C4-2B (cell line): ENCODE measurements around the gene CEMIP.

Experiments
- H3K27ac ChIP-seq: fragments of 450-650 bp; 2 replicates; pipeline ENCODE4 v1.5.1; 2017
- ZFX ChIP-seq: fragments of 450-650 bp; IDR thresholded peaks from 2 replicates; pipeline ENCODE4 v1.6.1; 2017
- TF ChIP-seq, protein P1 (sequence below): fragments of 450-650 bp; conservative IDR thresholded peaks from 2 replicates; pipeline ENCODE4 v1.5.1; 2017; ENCODE audit warnings: mild to moderate bottlenecking

The CEMIP gene

GRCh38 chr15:80769829-80770705, 9.1 kb upstream of the CEMIP start:
- TF ChIP-seq, protein P1, sequence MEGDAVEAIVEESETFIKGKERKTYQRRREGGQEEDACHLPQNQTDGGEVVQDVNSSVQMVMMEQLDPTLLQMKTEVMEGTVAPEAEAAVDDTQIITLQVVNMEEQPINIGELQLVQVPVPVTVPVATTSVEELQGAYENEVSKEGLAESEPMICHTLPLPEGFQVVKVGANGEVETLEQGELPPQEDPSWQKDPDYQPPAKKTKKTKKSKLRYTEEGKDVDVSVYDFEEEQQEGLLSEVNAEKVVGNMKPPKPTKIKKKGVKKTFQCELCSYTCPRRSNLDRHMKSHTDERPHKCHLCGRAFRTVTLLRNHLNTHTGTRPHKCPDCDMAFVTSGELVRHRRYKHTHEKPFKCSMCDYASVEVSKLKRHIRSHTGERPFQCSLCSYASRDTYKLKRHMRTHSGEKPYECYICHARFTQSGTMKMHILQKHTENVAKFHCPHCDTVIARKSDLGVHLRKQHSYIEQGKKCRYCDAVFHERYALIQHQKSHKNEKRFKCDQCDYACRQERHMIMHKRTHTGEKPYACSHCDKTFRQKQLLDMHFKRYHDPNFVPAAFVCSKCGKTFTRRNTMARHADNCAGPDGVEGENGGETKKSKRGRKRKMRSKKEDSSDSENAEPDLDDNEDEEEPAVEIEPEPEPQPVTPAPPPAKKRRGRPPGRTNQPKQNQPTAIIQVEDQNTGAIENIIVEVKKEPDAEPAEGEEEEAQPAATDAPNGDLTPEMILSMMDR, result no peak
- no peak for TF ChIP-seq ZFX
- H3K27ac ChIP-seq, result no peak overlapping the region

DNA sequence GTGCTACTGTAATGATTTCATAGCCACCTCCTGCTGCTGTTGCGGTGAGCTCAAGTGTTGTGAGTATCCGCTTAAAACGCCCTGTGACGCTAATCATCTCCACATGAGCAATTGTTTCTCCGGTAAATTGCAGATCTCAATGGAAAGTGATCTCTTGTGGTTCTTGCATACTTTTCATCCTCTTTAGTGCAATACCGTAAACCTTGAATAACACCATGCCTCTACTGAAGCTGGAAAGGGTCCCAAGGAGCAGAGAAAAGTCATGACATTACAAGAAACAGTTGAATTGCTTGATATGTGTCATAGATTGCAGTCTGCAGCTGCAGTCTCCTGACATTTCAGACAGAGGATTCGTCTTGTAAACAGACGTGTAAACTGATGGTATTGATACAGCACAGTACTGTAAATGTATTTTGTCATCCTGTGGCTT, 6.0 kb upstream of the CEMIP start:
- TF ChIP-seq, protein P1, result no peak
- no peak for TF ChIP-seq ZFX
- no peak overlapping the region for H3K27ac ChIP-seq

GRCh38 chr15:80773792-80774352, 5.3 kb upstream of the CEMIP start:
- TF ChIP-seq ZFX, result no peak
- TF ChIP-seq, protein P1, result no peak
- H3K27ac ChIP-seq, result no peak overlapping the region

GRCh38 chr15:80774486-80774885, 4.7 kb upstream of the CEMIP start:
- no peak overlapping the region for H3K27ac ChIP-seq
- TF ChIP-seq ZFX, result no peak
- TF ChIP-seq, protein P1, result no peak

GRCh38 chr15:80775338-80775737, 3.8 kb upstream of the CEMIP start:
- no peak overlapping the region for H3K27ac ChIP-seq
- TF ChIP-seq, protein P1, result no peak
- no peak for TF ChIP-seq ZFX

DNA sequence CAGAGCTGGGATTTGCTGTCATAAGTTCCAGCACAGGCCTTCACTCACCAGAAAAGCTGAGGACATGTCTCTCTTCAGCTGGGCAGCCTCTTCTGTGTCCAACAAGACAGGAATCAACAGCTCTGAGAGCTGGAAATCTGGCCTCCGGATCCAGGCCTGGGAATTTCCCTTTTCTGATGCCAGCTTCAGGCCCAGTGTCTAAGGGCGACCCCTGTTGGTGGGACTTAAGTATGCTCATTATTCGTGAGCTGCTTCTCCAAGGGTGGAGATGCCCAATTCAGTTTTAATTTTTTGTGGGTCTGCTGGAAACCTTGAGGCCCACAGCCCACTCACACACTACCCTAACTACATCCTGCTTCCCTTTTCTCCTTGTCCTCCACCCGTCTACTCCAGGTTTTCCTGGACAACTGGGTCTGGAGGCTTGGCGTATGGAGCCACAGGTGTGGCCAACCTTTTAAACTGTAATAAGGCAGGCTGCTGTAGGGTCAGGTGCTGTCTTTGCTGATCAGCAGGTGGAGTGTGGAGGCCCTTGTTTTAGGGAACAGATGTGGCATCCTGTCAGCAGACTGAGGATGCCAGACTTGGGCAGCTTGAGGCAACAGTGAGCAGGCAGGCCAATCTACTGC, 2.6 kb upstream of the CEMIP start:
- H3K27ac ChIP-seq, result no peak overlapping the region
- no peak for TF ChIP-seq ZFX
- TF ChIP-seq, protein P1, result peak; percentile 94

DNA sequence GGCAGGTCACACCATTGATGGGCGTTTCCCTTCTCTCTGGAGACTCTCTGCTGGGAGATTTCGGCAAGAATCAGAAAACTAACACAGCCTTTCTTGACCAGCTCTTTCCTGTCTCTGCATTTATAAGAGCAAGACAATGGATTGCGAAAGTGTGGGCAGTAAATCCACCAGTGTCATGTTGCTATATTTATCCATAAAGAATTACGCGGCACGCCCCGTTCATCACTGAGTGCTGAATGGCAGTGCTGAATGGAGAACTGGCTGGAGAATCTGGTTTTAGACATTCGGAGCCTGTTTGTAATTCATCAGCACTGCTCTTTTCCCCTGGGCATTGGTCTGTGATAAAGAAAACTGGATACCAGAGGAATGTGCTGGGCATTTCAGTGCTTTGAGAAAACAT, 2.0 kb upstream of the CEMIP start:
- TF ChIP-seq, protein P1, result no peak
- TF ChIP-seq ZFX, result no peak
- no peak overlapping the region for H3K27ac ChIP-seq
